DMS79 treated with DMSO at 0.1 percent for 48 hours (cell line): ENCODE measurements around the gene CCDC92.
A peak's percentile ranks its signal among the peaks of the same experiment; 100 is the strongest.

ENCODE experiments used
- DNase-seq: peaks from one replicate; lab custom pipeline; 2025; lab: John Stamatoyannopoulos, UW

The CCDC92 gene

GRCh38 chr12:123910057-123910456 is 62.6 kb downstream of the CCDC92 start:
- DNase-seq: no peak

- DNase-seq: peak; percentile 51
Measured at GRCh38 chr12:123908884-123909725, 63.5 kb downstream of the CCDC92 start.

- peak; percentile 29 for DNase-seq
Measured at GRCh38 chr12:123907726-123908476, 64.7 kb downstream of the CCDC92 start.

GRCh38 chr12:123906711-123907420 is 65.8 kb downstream of the CCDC92 start:
- no peak for DNase-seq

- peak; percentile 42 for DNase-seq
Measured at GRCh38 chr12:123905319-123905925, 67.2 kb downstream of the CCDC92 start.

- DNase-seq: no peak
Measured at GRCh38 chr12:123903301-123904065, 69.1 kb downstream of the CCDC92 start.

GRCh38 chr12:123902821-123903220 is 69.8 kb downstream of the CCDC92 start:
- DNase-seq: no peak

- DNase-seq: peak; percentile 32
Measured at GRCh38 chr12:123900871-123901376, 71.7 kb downstream of the CCDC92 start.

- DNase-seq: no peak
Measured at GRCh38 chr12:123899368-123899767, 73.3 kb downstream of the CCDC92 start.

GRCh38 chr12:123898673-123899072 is 74.0 kb downstream of the CCDC92 start:
- no peak for DNase-seq

GRCh38 chr12:123897221-123897620 is 75.4 kb downstream of the CCDC92 start:
- no peak for DNase-seq

GRCh38 chr12:123896767-123897166 is 75.9 kb downstream of the CCDC92 start:
- DNase-seq: no peak

- no peak for DNase-seq
Measured at GRCh38 chr12:123895451-123895850, 77.2 kb downstream of the CCDC92 start.

- no peak for DNase-seq
Measured at GRCh38 chr12:123894823-123895345, 77.7 kb downstream of the CCDC92 start.

GRCh38 chr12:123893276-123893675 is 79.4 kb downstream of the CCDC92 start:
- no peak for DNase-seq

GRCh38 chr12:123892853-123893252 is 79.8 kb downstream of the CCDC92 start:
- no peak for DNase-seq

GRCh38 chr12:123892180-123892559 is 80.5 kb downstream of the CCDC92 start:
- DNase-seq: no peak

- no peak for DNase-seq
Measured at GRCh38 chr12:123891516-123892179, 81.0 kb downstream of the CCDC92 start.

GRCh38 chr12:123891011-123891410 is 81.6 kb downstream of the CCDC92 start:
- no peak for DNase-seq

GRCh38 chr12:123890536-123890902 is 82.1 kb downstream of the CCDC92 start:
- no peak for DNase-seq
